GM20000 (cell line): ENCODE measurements around the gene UBQLN3.

ENCODE experiments used
- DNase-seq: peaks from one replicate; pipeline ENCODE4 v3.0.0; 2012; ENCODE audit warnings: low spot score
- TF ChIP-seq, protein P1 (sequence below): IDR thresholded peaks from 2 replicates; pipeline ENCODE4 v1.5.1; 2012; ENCODE audit warnings: mild to moderate bottlenecking, control low read depth; ENCODE audit errors: extremely low read depth, missing control alignments

UBQLN3 gene

DNA sequence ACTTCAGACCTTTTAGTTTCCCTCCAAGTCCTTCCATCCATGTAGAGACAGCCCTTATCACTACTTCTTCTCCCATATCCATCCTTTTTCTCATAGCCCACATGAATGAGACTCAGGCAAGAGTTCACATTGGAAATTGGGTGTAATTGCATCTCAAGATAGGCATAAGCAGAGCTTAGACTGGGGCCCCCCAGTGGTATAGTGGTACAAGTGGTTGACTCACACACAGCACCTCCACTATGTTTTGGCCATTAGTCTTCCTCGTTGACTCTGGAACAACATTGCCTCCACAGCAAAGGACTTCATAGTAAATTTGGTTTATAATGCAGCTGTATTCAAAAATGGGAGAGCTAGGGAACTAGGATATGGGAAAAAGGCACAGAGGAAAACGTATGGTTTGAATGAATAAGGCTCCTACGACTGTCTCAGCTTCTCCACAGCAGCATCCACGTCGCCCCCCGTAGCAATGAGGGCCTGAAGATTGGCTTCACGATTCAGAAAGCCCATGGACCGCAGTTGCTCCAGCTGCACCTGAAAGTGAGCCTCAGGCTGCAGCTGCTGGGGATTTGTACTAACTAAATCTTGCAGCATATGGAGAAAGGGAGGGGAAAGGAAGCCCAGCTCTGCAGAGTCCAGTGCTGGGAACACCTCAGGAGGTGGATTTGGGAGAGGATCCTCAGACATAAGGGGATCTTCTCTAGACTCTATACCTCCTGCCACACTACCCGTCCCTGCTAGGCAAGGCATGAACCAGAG, 2.4 kb downstream of the UBQLN3 start:
- no peak for DNase-seq
- TF ChIP-seq, protein P1, sequence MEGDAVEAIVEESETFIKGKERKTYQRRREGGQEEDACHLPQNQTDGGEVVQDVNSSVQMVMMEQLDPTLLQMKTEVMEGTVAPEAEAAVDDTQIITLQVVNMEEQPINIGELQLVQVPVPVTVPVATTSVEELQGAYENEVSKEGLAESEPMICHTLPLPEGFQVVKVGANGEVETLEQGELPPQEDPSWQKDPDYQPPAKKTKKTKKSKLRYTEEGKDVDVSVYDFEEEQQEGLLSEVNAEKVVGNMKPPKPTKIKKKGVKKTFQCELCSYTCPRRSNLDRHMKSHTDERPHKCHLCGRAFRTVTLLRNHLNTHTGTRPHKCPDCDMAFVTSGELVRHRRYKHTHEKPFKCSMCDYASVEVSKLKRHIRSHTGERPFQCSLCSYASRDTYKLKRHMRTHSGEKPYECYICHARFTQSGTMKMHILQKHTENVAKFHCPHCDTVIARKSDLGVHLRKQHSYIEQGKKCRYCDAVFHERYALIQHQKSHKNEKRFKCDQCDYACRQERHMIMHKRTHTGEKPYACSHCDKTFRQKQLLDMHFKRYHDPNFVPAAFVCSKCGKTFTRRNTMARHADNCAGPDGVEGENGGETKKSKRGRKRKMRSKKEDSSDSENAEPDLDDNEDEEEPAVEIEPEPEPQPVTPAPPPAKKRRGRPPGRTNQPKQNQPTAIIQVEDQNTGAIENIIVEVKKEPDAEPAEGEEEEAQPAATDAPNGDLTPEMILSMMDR: no peak

DNA sequence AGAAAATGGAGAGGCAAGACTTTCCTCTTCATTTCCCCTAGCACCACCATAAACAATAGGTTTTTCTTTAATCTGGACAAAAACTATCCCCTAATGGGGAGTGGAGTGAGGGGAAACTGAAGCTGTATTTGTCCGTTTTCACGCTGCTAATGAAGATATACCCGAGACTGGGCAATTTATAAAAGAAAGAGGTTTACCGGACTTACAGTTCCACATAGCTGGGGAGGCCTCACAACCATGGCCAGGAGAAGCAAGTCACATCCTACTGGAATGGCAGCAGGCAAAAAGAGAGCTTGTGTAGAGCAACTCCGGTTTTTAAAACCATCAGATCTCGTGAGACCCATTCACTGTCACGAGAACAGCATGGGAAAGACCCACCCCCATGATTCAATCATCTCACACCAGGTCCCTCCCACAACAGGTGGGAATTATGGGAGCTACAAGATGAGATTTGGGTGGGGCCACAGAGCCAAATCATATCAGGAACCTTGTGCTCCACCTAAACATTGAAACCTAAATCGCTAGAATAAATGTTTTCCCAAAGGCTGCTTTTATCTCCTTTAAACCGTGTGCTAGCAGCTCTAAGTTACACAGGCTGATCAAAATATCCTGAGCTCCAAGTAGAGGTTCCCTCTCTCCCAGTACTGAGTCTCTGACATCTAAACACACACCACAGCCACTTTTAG, 4.3 kb downstream of the UBQLN3 start:
- TF ChIP-seq, protein P1: no peak
- no peak for DNase-seq

DNA sequence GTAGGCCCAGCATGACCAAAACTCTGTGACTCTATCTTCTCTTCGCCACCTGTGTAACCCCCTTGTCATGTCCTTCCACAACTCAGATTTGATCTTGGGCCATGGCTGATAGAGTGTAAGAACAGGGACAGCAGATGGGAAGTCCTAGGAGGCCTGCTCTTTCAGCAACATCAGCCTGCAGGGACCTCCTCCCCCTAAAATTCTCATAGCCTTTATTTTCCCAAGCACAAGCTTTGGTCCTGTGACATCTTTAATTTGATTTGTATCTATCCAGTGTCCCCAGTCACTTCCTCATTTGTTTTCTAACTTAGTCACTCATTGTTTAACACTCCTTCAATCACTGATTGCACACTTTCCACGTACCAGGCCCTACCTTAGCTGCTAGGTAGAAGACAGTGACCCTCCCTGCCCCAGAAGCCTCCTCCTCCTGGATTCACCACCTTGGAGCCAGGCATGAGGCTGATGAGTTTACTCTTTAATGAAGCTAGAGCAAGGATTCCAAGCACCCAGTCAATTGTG, 5.3 kb downstream of the UBQLN3 start:
- TF ChIP-seq, protein P1: no peak
- DNase-seq: no peak

DNA sequence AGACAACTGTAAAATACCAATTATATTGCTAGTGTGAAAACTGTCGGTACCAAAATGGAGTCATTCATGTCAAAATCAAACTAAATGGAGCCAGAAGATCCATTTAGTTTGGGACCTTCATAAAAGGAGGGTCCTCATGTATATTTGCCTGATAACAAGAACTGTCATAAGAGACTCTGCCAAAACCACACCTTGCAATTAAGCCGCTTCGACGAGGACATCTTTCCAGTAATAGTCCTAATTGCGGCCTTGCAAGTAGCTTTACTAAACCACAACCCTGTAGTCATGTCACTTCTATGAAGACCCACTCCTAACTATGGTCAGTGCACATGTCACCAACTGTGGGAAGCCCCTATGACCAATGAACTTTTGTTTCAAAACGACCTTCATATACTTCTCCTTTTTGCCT, 9.4 kb downstream of the UBQLN3 start:
- TF ChIP-seq, protein P1: no peak
- DNase-seq: no peak

DNA sequence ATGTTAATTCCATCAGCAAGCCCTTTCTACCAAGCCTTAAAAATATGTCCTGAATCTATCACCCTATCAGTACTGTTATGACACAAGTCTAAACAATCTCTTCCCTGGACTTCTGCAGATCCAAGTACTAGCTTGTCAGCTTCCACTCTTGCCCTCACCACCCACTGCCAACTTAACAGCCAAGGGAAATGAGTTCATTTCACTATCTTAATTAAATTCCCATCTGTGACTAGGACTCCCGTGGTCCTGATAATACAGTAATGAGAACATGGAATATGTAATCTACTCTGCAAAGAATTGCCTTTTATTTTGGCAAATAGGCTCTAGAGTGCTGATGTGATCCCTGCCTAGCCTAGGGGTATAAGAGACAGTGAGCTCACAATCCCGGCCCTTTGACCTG, 10.1 kb downstream of the UBQLN3 start:
- no peak for DNase-seq
- TF ChIP-seq, protein P1: no peak

DNA sequence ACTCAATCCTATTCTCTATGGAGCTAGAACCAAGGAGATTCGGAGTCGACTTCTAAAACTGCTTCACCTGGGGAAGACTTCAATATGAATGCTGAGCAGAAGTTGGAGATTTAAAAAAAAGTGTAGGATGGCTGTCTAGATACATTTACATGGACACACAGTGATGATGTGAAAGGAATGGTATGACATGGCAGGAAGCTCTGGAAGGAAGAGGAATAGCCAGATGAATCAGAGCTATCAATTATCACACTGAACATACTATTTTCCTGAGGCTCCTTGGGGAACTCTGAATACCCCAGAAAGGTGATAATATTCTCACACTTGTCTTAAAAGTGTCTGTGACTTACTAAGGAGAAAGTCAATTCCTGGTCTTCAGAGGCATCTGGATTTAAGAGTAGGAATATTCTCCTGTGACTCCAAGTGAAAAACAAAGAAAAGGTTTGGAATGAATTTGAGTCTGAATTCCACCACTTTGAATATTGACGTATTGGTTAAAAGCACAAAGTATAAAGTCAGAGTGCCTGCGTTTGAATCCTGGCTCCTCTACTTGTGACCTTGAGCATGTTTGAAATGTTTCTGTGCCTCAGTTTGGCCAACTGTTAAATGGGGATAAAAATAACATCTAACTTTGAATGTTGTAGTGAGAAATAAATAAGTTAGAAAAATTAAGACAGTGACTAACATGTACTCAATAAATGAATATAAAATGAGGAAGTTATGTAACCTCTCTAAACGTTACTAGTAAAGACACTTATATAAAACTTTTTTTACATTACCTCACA, 20.0 kb downstream of the UBQLN3 start:
- TF ChIP-seq, protein P1: no peak
- no peak for DNase-seq

DNA sequence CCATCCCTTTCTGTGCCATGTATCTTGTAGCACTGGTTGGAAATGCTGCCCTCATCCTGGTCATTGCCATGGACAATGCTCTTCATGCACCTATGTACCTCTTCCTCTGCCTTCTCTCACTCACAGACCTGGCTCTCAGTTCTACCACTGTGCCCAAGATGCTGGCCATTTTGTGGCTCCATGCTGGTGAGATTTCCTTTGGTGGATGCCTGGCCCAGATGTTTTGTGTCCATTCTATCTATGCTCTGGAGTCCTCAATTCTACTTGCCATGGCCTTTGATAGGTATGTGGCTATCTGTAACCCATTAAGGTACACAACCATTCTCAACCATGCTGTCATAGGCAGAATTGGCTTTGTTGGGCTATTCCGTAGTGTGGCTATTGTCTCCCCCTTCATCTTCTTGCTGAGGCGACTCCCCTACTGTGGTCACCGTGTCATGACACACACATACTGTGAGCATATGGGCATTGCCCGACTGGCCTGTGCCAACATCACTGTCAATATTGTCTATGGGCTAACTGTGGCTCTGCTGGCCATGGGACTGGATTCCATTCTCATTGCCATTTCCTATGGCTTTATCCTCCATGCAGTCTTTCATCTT, 20.9 kb downstream of the UBQLN3 start:
- DNase-seq: no peak
- TF ChIP-seq, protein P1: no peak
